Hepatocyte (in vitro differentiated cells): ENCODE measurements around the gene NTNG2.

Experiments used
- CTCF ChIP-seq: fragments of 200-600 bp; sonication (generic); IDR thresholded peaks from 2 replicates; pipeline ENCODE4 v1.5.1; 2016; ENCODE audit warnings: antibody characterized with exemption, mild to moderate bottlenecking; ENCODE audit not compliant: poor library complexity
- EZH2 ChIP-seq: fragments of 200-600 bp; sonication (generic); IDR thresholded peaks from 2 replicates; pipeline ENCODE4 v1.6.1; 2016; ENCODE audit warnings: antibody characterized with exemption, mild to moderate bottlenecking, borderline replicate concordance

- no peak for TF ChIP-seq CTCF
- no peak for TF ChIP-seq EZH2
Measured at GRCh38 chr9:132160802-132161742, 786 bp upstream of the NTNG2 start.
